Measurements from ENCODE around the gene DUSP10.

The DUSP10 gene

DNA sequence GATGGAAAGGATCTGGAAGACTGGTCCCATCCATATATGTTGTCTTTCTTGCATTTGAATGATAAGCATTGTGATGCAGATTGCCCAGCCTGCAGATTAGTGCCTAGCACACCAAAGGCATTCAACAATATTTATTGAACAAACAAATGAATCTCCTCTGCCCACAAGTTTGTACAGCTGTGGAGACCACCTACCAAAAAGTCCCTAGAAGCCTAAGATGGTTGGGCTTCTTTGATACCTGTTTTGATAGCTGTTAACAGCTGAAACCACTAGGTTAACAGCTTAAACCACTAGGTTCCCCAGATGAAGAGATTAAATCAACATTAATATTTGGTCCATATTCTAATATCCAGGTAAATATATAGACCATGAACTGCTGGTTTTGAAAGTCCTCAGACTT lies 9.8 kb downstream of the DUSP10 start:
- DNase-seq (ENCODE audit: low read depth in 2 of 2): no peak

GRCh38 chr1:221729771-221730330 lies 12.0 kb downstream of the DUSP10 start:
- DNase-seq (ENCODE audit: low read depth in 2 of 2): no peak

GRCh38 chr1:221728037-221728505 lies 13.8 kb downstream of the DUSP10 start:
- no peak for DNase-seq (ENCODE audit: low read depth in 2 of 2)

DNA sequence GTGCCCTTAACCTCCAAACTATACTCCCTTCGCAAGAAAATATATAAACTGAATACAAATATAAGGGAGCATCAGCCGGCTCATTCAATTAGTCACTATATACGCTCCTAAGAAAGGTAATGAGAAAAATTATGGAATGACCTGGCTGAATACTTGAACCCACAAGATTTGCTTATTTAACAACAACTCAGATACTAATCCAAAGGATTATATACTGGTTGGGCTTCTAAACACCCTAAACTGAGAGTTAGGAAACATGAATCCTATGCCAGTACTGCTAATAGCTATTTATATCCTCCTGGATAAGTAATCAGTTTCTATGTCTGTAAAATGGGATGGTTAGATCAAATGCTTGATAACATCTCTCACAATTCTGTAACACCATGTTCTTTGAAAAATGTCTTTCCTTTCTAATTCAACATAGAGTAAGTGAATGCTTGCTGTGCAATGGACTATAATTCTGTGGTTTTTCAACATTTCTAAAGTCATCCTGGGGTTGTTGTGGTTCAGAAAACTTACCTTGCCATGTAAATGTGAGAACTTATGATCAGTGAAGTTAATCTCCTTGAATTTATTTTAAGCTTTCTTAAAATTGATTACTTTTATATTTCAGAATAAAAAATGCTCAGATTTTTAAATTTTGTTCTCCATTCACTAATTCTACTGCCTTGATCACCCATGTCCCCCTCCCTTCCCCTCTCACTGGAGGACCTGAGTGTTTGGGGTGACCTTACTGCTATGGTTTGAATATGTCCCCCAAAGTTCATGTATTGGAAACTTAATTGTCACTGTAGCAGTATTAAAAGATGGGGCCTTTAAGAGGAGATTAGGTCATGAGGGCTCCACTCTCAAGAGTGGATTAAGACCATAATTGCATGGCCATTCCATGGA lies 14.5 kb downstream of the DUSP10 start:
- no peak for DNase-seq (ENCODE audit: low read depth in 2 of 2)

- DNase-seq (ENCODE audit: low read depth in 2 of 2): no peak
Observed at GRCh38 chr1:221725735-221726672, 15.9 kb downstream of the DUSP10 start.

DNA sequence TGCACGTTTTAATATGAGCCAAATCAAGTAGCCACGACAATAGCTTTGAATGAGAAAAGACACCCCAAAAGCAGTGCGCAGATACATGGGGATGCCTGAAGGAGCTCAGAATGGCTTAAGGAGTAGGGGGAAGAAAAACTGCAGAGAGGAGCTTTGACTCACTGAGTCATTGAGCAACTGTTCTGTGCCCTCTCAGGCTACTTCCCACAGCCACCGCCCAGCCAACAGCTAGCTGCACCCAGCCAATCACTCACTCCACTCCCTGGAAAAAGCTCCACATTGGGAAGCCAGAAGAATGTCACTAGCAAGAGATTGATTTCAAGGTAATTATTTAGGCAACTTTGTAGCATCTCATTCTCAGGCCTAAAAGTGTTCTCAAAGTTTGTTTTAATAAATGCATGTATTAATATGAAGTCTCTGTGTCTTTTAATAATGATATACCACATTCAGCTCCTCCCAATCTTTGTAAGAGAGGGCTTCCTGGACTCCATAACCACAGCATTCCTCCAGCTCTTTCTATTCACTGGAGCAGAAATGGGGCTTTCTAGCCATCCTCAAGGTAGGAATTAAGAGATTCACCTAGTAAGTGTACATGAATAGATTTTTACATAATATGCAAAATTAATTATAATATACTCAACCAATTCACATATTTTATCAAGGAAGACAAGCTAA lies 16.8 kb downstream of the DUSP10 start:
- no peak for DNase-seq (ENCODE audit: low read depth in 2 of 2)

DNA sequence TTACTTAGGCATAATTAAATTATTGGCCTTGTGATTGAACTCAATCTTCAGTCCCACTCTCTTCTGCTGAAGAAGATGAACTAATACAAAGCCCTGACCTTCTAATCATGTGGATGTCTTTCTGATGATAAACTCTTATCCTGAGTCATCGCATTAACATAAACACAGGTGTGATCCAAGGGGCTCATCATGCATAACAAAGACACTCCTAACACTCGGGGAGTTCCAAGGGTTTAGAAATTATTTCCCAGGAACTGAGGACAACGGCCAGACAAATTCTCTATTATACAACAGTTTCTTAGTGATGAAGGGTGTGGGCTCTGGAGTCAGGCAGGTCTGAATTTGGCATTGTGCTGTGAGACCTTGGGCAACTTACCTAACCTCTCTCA lies 18.0 kb downstream of the DUSP10 start:
- no peak for DNase-seq (ENCODE audit: low read depth in 2 of 2)

DNA sequence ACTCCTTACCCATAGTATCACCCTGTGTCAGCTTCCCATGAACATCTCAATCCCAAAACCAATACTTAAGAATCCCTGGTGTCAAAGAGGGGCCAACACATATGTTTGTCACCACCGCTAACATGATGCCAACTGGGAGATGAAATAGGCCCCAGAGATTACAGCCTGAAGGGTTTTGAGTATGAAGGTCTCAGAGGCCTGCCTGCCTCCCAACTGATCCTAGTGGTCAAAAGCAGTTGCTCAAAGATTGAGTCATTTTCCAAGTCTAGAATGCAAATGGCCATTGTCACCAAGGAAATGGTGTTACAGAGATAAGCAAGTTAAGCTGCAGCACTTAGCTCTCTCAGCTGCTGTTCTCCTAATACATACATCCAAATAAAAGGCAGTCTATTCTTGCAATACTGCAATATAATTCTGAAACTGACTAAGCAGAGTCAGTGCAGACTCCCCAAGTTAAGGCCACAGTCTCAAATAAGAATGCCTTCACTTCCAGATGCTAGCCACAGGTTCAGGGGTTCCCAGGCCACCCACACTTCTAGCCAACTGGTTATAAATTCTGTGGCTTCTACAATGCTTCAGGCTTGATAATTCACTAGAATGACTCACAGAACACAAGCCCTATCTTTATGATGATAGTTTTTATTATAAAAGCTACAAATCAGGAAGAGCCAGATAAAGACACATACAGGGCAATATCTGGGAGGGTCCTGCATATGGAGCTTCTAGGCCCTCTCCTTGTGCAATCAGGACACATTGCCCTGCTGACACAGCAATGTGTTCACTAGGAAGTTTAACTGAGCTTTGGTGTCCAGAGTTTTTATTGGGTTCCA lies 18.7 kb downstream of the DUSP10 start:
- no peak for DNase-seq (ENCODE audit: low read depth in 2 of 2)

DNA sequence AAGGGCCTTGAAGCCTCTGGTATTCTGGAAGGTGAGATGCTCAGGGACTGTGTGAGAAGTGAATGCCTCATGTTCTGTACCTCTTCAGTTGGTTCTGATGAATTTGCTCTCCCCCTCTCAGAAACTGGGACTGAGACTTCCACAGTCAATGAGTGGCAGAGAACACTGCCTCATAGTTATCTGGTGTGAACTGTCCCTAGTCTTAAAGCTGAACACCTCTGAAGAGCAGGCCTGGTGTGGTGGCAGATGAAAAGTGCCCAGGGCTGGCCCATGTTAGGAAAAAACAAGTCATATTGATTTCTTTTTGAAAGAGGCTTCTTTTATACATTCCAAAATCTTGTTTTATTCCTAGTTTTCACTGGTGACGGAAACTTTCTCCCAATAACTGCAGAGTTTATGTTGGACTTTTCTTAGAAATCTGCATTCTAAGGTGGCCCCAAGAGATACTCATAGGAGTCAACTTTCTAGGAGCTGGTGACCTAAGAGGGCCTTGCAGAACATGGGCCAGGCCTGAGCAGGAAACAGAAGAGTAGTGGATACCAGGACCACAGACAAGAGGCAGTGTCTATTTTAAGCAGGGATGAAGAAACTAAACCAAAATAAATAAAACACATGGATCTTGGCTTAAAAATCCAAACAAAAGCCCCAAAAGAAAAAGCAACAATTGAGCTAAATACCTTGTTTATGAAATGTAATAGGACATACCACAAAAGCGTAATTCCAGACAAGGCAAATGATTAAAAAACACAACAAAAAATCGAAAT lies 19.5 kb downstream of the DUSP10 start:
- DNase-seq (ENCODE audit: low read depth in 2 of 2): no peak

GRCh38 chr1:221720545-221720944 lies 21.3 kb downstream of the DUSP10 start:
- DNase-seq (ENCODE audit: low read depth in 2 of 2): no peak

- no peak for DNase-seq (ENCODE audit: low read depth in 2 of 2)
Observed at GRCh38 chr1:221719987-221720386, 21.9 kb downstream of the DUSP10 start.

GRCh38 chr1:221719278-221719597 lies 22.7 kb downstream of the DUSP10 start:
- DNase-seq (ENCODE audit: low read depth in 2 of 2): no peak

DNA sequence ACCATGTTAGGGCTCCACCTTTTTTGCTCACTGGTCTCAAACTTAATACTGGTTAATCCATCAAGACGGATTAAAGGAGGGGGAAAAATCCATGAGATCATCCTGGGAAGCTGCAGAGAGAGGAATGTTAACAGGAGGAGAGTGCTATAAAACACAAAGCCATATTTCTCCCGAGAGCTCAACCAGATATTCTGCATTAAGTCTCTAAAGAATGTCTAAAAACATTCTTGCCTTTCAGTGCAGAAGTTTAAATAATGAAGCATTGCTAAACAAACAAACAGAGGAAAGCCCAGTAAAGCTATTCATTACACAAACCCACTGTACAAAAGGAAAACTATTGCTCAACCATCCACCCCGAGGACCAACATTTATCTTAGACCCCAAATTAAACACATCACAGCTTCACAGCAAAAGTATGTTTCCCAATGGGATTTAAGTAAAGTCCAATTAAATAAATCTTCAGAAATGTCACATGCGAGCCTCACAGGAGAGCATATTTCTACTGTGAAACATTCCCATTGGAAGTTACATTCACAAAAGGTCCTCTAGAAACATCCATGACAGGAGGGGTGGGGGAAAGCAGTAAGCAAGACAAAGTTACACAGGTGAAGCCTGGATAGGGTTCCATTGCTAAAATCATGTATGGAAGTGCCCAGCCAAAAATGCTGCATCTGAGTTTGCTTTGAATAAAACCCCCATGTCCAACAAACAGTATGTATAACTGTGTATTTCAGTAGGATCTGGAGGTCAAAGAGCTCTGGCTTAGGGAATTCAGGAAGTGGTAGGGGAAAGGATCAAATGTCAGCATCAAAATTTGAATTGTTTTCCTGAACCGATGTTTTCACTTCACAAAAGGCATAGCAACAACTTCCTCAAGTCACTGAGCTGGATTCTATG lies 23.3 kb downstream of the DUSP10 start:
- no peak for DNase-seq (ENCODE audit: low read depth in 2 of 2)

- DNase-seq (ENCODE audit: low read depth in 2 of 2): no peak
Observed at GRCh38 chr1:221717485-221717853, 24.4 kb downstream of the DUSP10 start.

GRCh38 chr1:221716713-221717484 lies 25.0 kb downstream of the DUSP10 start:
- DNase-seq (ENCODE audit: low read depth in 2 of 2): no peak

DNA sequence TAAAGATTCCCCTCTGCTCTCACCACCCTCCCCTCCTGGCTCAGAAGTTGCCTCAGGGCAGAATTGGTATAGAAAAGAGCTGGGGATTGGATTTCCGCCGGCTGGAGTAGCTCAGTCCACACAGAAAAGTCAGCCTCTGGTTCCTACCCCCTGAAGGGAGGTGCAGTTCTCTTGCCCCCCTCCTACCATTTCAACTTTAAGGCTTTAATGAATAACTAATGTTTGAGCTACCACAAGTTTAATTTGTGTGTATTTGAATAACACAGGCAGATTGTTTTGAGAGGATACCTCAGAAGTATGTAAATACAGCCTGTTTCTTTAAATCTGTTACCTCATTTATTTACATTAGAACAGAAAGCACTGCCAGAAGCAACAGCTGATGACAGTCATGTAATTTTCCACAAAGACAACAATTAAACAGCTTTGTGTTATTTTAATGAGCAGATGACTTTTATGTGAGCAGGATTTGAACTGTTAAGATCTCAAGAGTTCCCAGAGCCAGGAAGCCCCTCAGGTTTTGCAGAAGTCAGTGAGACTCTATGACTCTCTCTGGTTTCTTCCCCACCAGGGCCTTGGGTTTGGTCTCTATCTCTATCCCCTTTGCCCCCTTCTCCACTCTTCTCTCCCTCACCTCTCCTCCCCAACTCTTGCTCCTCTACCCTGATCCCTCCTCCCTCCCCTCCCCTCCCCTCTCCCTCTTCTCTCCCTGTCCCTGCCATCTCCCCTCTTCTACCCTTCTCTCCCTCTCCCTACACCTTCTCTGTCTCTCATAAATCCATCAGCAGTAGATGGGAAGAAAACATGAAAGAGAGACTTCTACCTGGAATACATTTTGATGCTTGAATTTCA lies 26.3 kb downstream of the DUSP10 start:
- no peak for DNase-seq (ENCODE audit: low read depth in 2 of 2)
